ENCODE results near the gene TAF9. TPM values are rescaled to one million over a fixed set of nuclear protein-coding genes. Genes with fewer than 3 reads are reported as not detected.

Gene TAF9
- total and polyA plus RNA-seq, 12 donors: 35.8 to 62.2 (median 44.5) TPM

GRCh38 chr5:69368458-69369339 is 621 bp downstream of the TAF9 start:
- TF ChIP-seq CTCF (IDR thresholded peaks at IDR 0.05): no peak
- Histone ChIP-seq H3K4me1 (peaks cover 0 to 50% (median 31%) of the 10 kb centered on the region in 9 donors), H3K27ac (peak overlapping the region; percentile 95 to 100 (median 99)), H3K36me3 (peaks cover 0 to 41% (median 12%) of the 10 kb centered on the region in 9 donors), H3K4me3 (peak overlapping the region; percentile 52 to 87 (median 78)), H3K27me3 (no peaks in the 10 kb centered on the region), H3K9me3 (no peaks in the 10 kb centered on the region)
- intact Hi-C loops (cut with DNase I): loop anchor here in 5 of 10 donors (2.0 to 10.0 kb wide), 4 partner anchors 134 to 326 kb away; partner anchors contain the start of genes SLC30A5 (in 3 of the 5) and CDK7 (in 2 of the 5)
- 2% methylated on average over 38 of the region's 39 CpGs for WGBS, 2 donors
- ATAC-seq (peak in 7 of 8 donors; percentile 2 to 68 (median 33)), DNase-seq (no peak)

GRCh38 chr5:69367697-69368279 is 1.5 kb downstream of the TAF9 start:
- intact Hi-C loops (cut with DNase I): loop anchor here in 5 of 10 donors (2.0 to 10.0 kb wide), 4 partner anchors 133 to 325 kb away; partner anchors contain the start of genes SLC30A5 (in 3 of the 5) and CDK7 (in 2 of the 5)
- 93 to 96% methylated on average over 11 of the region's 11 CpGs for WGBS, 2 donors
- Histone ChIP-seq H3K27me3 (no peaks in the 10 kb centered on the region), H3K9me3 (no peaks in the 10 kb centered on the region), H3K27ac (peak overlapping the region in 4 of 10 donors; percentile 99), H3K36me3 (peaks cover 0 to 48% (median 12%) of the 10 kb centered on the region in 9 donors), H3K4me3 (peak overlapping the region in 6 of 10 donors; percentile 75 to 85 (median 79)), H3K4me1 (peaks cover 0 to 50% (median 31%) of the 10 kb centered on the region in 9 donors)
- TF ChIP-seq CTCF (IDR thresholded peaks at IDR 0.05): no peak
- DNase-seq (no peak), ATAC-seq (no peak)

- no peak for ATAC-seq
- H3K4me3 ChIP-seq: no peak overlapping the region
- peaks cover 0 to 65% (median 12%) of the 10 kb centered on the region in 9 donors for H3K36me3 ChIP-seq
- intact Hi-C loops (cut with DNase I): loop anchor here in 5 of 10 donors (5.0 to 10.0 kb wide), 3 partner anchors 130 to 273 kb away; partner anchors contain the start of genes SLC30A5 (in 3 of the 5) and CDK7 (in 2 of the 5)
- DNase-seq: no peak
- peaks cover 0 to 27% (median 16%) of the 10 kb centered on the region in 9 donors for H3K4me1 ChIP-seq
- no peak overlapping the region for H3K27ac ChIP-seq
- H3K9me3 ChIP-seq: no peaks in the 10 kb centered on the region
- TF ChIP-seq CTCF (IDR thresholded peaks at IDR 0.05): no peak
- H3K27me3 ChIP-seq: no peaks in the 10 kb centered on the region
- whole genome bisulfite sequencing, 2 donors: 73 to 81% methylated on average over 3 of the region's 3 CpGs
Observed at GRCh38 chr5:69364850-69365249, 4.5 kb downstream of the TAF9 start.

- Histone ChIP-seq H3K36me3 (peaks cover 0 to 66% (median 12%) of the 10 kb centered on the region in 9 donors), H3K27ac (no peak overlapping the region), H3K4me3 (no peak overlapping the region), H3K9me3 (no peaks in the 10 kb centered on the region), H3K4me1 (peaks cover 0 to 27% (median 16%) of the 10 kb centered on the region in 9 donors), H3K27me3 (no peaks in the 10 kb centered on the region)
- ATAC-seq (no peak), DNase-seq (no peak)
- TF ChIP-seq CTCF (IDR thresholded peaks at IDR 0.05): peak in 4 of 9 donors; percentile 12 to 36 (median 26)
- WGBS, 2 donors: 43 to 57% methylated on average over 3 of the region's 3 CpGs
- intact Hi-C loops (cut with DNase I): loop anchor here in 4 of 10 donors (10.0 kb wide), 2 partner anchors 130 to 270 kb away; partner anchors contain the start of genes CDK7 (in 2 of the 4) and SLC30A5 (in 2 of the 4)
Observed at GRCh38 chr5:69364414-69364813, 4.9 kb downstream of the TAF9 start.

Data from heart right ventricle (tissue), 16 donors.